Spleen (tissue), 11 donors: ENCODE results near the gene NPPB. TPM values are rescaled to one million over a fixed set of nuclear protein-coding genes. Genes with fewer than 3 reads are reported as not detected.

Experiments used
- DNase-seq: peaks from one replicate; pipeline ENCODE4 v3.0.0-alpha.2; 2020
- H3K27ac ChIP-seq, 8 donors: fragments of 200-600 bp; sonication (generic) in 7 of 8; 1 replicate in 4 of 8; 2 replicates in 4 of 8; pipeline versions ENCODE4 v1.5.0 to v1.8.0; 2016 to 2021; ENCODE audit warnings: inconsistent platforms in 4 of 8, mild to moderate bottlenecking in 4 of 8, moderate library complexity in 1 of 8
- H3K27me3 ChIP-seq, 7 donors: fragments of 200-600 bp; sonication (generic) in 6 of 7; replicated peaks in 1 of 7; 1 replicate in 4 of 7; 2 replicates in 3 of 7; pipeline versions ENCODE4 v1.5.0 to v1.8.0; 2016 to 2021; ENCODE audit warnings: inconsistent platforms in 3 of 7, mild to moderate bottlenecking in 1 of 7
- H3K36me3 ChIP-seq, 6 donors: fragments of 200-600 bp; sonication (generic) in 5 of 6; 1 replicate in 4 of 6; 2 replicates in 2 of 6; pipeline versions ENCODE4 v1.5.0 to v1.8.0; 2016 to 2021; ENCODE audit warnings: inconsistent platforms in 2 of 6
- H3K4me1 ChIP-seq, 6 donors: fragments of 200-600 bp; sonication (generic) in 5 of 6; 1 replicate in 3 of 6; 2 replicates in 3 of 6; pipeline versions ENCODE4 v1.5.0 to v1.8.0; 2016 to 2021; ENCODE audit warnings: inconsistent platforms in 3 of 6
- H3K4me3 ChIP-seq, 8 donors: fragments of 200-600 bp; sonication (generic) in 7 of 8; 1 replicate in 4 of 8; 2 replicates in 4 of 8; pipeline versions ENCODE4 v1.5.0 to v1.8.0; 2016 to 2021; ENCODE audit warnings: inconsistent platforms in 4 of 8, mild to moderate bottlenecking in 4 of 8, moderate library complexity in 2 of 8
- H3K9me3 ChIP-seq, 8 donors: fragments of 200-600 bp; sonication (generic) in 7 of 8; 1 replicate in 4 of 8; 2 replicates in 4 of 8; pipeline versions ENCODE4 v1.5.0 to v1.8.0; 2016 to 2021; ENCODE audit warnings: inconsistent platforms in 4 of 8
- CTCF ChIP-seq, 11 experiments: fragments of 200-600 bp in 7 of 11; fragments of 450-650 bp in 4 of 11; sonication (generic) in 4 of 11; IDR thresholded peaks in 8 of 11; conservative IDR thresholded peaks in 3 of 11; 1 replicate in 7 of 11; 2 replicates in 4 of 11; pipeline versions ENCODE4 v1.4.0 to v1.8.0; 2016 to 2021; ENCODE audit warnings: antibody characterized with exemption in 11 of 11, inconsistent platforms in 4 of 11, mild to moderate bottlenecking in 1 of 11
- POLR2A ChIP-seq, 3 donors: fragments of 450-650 bp; IDR thresholded peaks; one replicate each; pipeline ENCODE4 v1.5.1; 2017; ENCODE audit warnings: antibody characterized with exemption in 3 of 3, mild to moderate bottlenecking in 1 of 3
- POLR2AphosphoS5 ChIP-seq, 3 donors: sonication (generic); formaldehyde crosslinking; IDR thresholded peaks; one replicate each; pipeline ENCODE4 v1.5.1; 2017; ENCODE audit warnings: antibody characterized with exemption in 3 of 3
- WGBS, 5 donors: extraction: QIAGEN DNeasy Blood & Tissue Kit in 3 of 5; methylation state at CpG; one replicate each; pipeline versions ENCODE4 v1.1.5 to v1.1.7; 2013 to 2018; 5-methylcytosine and 5-hydroxymethylcytosine counted together
- intact Hi-C: fragments of 100-400 bp; cut with DNase I; formaldehyde crosslinking; loops from one replicate; pipeline ENCODE4 v1.15.0; 2023; ENCODE audit warnings: low total_unique reads
- polyA plus RNA-seq, 3 donors: library from polyadenylated mRNA; stranded (reverse); fragments of 200-250 nt; gene quantifications; one replicate each; pipeline ENCODE4 v1.2.1, GENCODE V29; 2013
- total RNA-seq, 7 donors: library from RNA; depleted of rRNA in 3 of 7; stranded (reverse); fragments of >200 nt in 3 of 7; fragmentation: NEBNext Ultra II Directional in 4 of 7; extraction: Animal tissue kit (Norgen Biotek cat#: 25700) in 4 of 7; gene quantifications; one replicate each; pipeline versions ENCODE4 v1.1.0 to v1.2.1, GENCODE V29; 2016 to 2021
- donor health status: healthy with polysubstance abuse.
- donor health status: DM: no; HTN: no; CAD: no; lungs with moderate emphysema.
- donor health status: DM: no; HTN: no; CAD: no.
- donor health status: Bipolar disorder and iron deficiency.
- donor health status: healthy.
- donor health status: DM: no; HTN: no; CAD: no.
- donor health status: DM: yes; HTN: yes; CAD: no.

The NPPB gene
- total and polyA plus RNA-seq, 10 donors = 0.38 to 0.80 (median 0.57) TPM; not detected in 7

GRCh38 chr1:11880911-11881748 lies 22.4 kb upstream of the NPPB start:
- Histone ChIP-seq H3K9me3 (no peaks in the 10 kb centered on the region), H3K4me3 (no peak overlapping the region), H3K27ac (no peak overlapping the region), H3K4me1 (peaks cover 0 to 16% (median 10%) of the 10 kb centered on the region in 6 donors), H3K27me3 (peaks cover 0 to 51% (median 0%) of the 10 kb centered on the region in 7 donors), H3K36me3 (no peaks in the 10 kb centered on the region)
- intact Hi-C loops = no loop called here
- no peak for TF ChIP-seq POLR2A (IDR thresholded peaks at IDR 0.05)
- no peak for DNase-seq
- WGBS, 5 donors = 54 to 84% (median 72%) methylated on average over 8 to 10 of the region's 10 CpGs

- Histone ChIP-seq H3K27me3 (peaks cover 0 to 56% (median 0%) of the 10 kb centered on the region in 7 donors), H3K36me3 (no peaks in the 10 kb centered on the region), H3K9me3 (no peaks in the 10 kb centered on the region), H3K27ac (no peak overlapping the region), H3K4me1 (peaks cover 0 to 16% (median 10%) of the 10 kb centered on the region in 6 donors), H3K4me3 (no peak overlapping the region)
- DNase-seq = no peak
- 68 to 81% (median 75%) methylated on average over 9 to 12 of the region's 12 CpGs for WGBS, 5 donors
- TF ChIP-seq POLR2AphosphoS5 (IDR thresholded peaks at IDR 0.05) (no peak), CTCF (IDR thresholded peaks at IDR 0.05 in 8 of 11, conservative IDR thresholded peaks at IDR 0.05 in 3 of 11) (no peak), POLR2A (IDR thresholded peaks at IDR 0.05) (no peak)
- intact Hi-C loops = no loop called here
These were observed 21.4 kb upstream of the NPPB start for GRCh38 chr1:11880181-11880575.

GRCh38 chr1:11879311-11880180 lies 20.8 kb upstream of the NPPB start:
- H3K36me3 ChIP-seq = no peaks in the 10 kb centered on the region
- 72 to 88% (median 82%) methylated on average over 9 to 28 of the region's 28 CpGs for WGBS, 5 donors
- H3K27me3 ChIP-seq = peaks cover 0 to 62% (median 0%) of the 10 kb centered on the region in 7 donors
- H3K4me1 ChIP-seq = peaks cover 0 to 16% (median 10%) of the 10 kb centered on the region in 6 donors
- DNase-seq = no peak
- no peaks in the 10 kb centered on the region for H3K9me3 ChIP-seq
- intact Hi-C loops = no loop called here
- H3K4me3 ChIP-seq = no peak overlapping the region
- TF ChIP-seq POLR2AphosphoS5 (IDR thresholded peaks at IDR 0.05) = no peak
- TF ChIP-seq POLR2A (IDR thresholded peaks at IDR 0.05) = no peak
- TF ChIP-seq CTCF (IDR thresholded peaks at IDR 0.05 in 8 of 11, conservative IDR thresholded peaks at IDR 0.05 in 3 of 11) = no peak
- H3K27ac ChIP-seq = no peak overlapping the region

GRCh38 chr1:11878891-11879190 lies 20.1 kb upstream of the NPPB start:
- H3K36me3 ChIP-seq = no peaks in the 10 kb centered on the region
- no peak for DNase-seq
- WGBS, 5 donors = 75 to 85% (median 78%) methylated on average over 2 to 6 of the region's 6 CpGs

More at GRCh38 chr1:11878891-11879190, 20.1 kb upstream of the NPPB start:
- Histone ChIP-seq H3K9me3 (no peaks in the 10 kb centered on the region), H3K4me1 (peaks cover 0 to 16% (median 10%) of the 10 kb centered on the region in 6 donors), H3K27ac (no peak overlapping the region), H3K4me3 (no peak overlapping the region), H3K27me3 (peaks cover 0 to 68% (median 0%) of the 10 kb centered on the region in 7 donors)
- TF ChIP-seq POLR2AphosphoS5 (IDR thresholded peaks at IDR 0.05) = no peak
- TF ChIP-seq CTCF (IDR thresholded peaks at IDR 0.05 in 8 of 11, conservative IDR thresholded peaks at IDR 0.05 in 3 of 11) = no peak
- TF ChIP-seq POLR2A (IDR thresholded peaks at IDR 0.05) = no peak
- intact Hi-C loops = no loop called here
